GM21360 (cell line): ENCODE results near the gene CEP164.
"Not testable (repeated sequence)": the region's sequence is repeated elsewhere in the genome, so short reads cannot be mapped to it uniquely, and the experiment has no call there.

Experiments used
- ATAC-seq: cut with Tn5 transposase; IDR thresholded peaks from one replicate; pipeline ENCODE4 v1.9.1; 2021; ENCODE audit warnings: mild to moderate bottlenecking, moderate library complexity; ENCODE audit not compliant: unreplicated experiment

Gene CEP164

DNA sequence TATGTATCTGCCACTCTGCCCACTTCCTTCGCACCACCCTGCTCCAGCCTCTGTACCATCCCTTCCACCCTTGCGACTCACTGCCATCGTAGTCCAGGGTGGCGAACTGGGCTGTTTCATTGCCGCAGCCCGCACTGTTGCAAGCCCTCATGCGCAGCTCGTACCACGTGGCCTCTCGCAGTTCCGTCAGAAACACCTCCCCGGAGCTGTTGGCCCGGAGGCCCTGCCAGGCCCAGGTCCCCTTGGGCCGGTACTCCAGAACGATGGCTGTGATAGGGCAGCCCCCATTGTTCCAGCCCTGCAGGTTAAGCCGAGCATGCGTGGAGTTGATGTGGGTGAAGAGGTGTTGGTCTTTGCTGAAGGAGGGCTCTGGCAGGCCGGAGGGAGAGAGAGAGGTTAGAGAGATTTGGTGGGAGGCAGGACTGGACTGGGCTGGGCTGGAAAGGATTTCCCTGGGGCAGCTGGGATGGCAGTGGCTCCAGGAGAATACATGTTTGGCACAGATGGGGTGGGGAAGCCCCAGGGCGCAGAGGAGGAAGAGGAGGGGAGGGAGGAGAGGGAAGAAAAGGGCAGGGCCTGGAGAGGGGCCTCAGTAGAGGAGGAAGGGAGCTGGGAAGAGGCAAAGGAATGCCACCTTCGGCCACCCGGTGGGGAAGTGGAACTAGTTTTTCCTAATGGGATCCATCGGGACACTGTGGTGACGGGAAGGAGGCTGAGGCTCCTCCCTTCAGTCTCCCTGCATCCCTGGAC lies 109.6 kb downstream of the CEP164 start:
- no peak for ATAC-seq

DNA sequence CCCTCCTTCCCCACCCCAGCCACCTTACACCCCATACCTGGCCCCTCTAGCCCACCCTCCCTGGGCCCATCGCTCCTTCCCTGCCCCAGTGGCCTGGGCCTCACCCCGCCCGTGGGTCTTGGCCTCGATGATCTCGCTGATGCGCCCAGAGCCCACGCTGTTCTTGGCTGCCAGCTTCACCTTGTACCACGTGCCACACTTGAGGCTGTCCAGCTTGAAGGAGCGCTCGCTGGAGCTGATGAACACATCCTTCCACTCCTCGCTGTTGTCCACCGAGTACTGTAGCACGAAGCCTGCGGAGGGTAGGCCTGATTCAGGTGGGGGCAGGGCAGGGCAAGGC lies 110.1 kb downstream of the CEP164 start:
- no peak for ATAC-seq

DNA sequence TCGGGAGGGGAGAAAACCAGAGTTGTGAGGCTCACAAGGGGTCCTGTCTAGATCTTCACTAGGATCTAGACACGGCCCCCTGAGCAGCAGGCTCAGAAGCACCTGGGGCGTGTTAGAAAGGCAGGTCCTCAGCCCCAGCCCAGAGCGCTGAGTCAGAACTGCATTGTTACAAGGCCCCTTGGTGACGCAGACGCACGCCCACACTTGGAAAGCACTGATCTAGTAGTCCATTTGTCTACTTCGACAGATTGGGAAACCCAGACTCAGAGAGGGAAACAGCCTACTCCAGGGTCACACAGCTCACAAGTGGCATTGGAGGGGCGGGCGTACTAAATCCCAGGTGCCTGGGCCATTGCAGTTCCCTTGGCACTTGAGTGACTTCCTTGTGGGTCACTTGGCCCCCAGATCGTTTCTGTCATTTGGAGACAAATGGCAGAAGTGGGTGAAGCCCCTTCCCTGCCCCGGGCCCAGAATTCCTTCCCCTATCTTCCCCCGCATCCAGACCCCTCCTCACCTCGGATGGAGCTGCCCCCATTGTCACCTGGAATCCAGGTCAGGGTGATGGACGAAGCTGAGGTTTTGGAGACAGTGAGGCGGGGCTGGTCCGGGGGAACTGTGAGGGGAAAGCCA lies 110.8 kb downstream of the CEP164 start:
- peak; percentile 69 for ATAC-seq

DNA sequence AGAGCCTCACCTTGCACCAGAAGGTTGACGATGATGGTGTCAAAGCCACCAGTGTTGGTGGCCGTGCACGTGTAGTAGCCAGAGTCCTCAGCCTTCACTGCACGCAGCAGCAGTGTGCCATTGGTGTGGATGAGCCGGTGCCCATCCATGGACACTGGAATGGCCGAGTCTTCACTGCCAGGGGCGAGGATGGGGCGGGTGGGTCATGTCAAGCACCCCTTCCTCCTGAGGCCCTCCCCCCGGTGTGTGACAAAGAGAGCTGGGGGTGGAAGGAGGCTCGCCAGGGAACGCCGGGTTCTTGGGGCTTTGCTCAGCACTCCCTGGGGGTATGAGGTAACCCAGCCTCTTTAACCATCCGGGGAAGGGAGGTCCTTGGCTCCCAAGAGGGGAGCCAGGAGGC lies 111.6 kb downstream of the CEP164 start:
- ATAC-seq: no peak

DNA sequence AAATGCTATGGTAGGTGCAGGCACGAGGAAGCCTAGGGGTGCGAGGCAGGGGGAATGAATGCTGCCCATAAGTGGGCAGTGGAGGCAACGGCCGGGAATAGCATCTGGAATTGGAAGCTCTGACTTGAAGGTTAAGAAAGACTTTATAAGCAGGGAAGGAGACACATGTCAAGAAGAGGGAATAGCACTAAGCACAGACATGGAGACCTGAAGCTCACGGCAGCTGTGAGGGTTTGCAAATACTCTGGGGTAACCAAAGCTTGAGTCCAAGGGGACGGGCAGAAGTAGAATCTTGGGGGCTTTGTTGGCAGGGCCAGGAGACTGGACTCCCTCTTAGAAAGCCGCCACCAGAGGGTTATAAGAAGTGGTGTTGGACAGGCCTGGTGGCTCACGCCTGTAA lies 112.6 kb downstream of the CEP164 start:
- no peak for ATAC-seq

DNA sequence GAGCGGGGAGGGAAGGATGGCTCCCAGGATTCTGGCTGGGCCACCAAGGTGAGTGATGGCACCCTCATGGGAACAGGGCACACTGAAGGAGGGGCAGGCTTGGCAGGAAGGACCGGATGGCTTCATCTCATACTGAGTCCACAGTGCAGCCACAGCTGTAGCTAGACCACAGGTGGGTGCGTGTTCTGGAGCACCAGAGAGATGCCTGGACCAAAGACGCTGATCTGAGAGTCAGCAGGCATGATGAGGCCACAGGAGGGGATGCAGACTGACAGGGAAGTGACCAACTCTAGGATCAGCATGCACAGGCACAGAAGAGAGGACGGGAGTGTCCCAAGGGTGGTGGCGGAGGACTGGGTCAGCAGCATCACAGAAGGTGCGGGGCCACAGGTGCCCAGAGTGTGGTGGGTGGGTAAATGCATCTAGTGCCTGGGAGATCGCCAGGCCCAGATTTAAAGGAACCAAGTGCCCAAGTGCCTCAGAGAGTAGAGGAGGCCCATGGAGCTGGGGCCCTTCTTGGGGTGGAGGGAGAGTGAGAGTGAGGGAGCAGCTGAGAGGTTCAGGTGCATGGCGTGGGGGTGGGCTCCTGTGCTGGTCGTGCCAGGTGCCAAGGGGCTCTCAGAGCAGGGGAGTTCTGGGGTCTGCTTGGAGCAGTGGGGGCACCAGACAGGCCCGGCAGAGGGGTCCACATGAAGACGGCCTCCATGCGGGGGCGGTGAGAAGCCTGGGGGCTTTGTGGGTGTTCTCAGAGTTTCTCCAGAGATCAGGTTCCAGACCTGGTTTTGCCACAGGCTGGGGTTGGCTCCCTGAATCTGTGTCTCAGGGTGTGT lies 113.7 kb downstream of the CEP164 start:
- no peak for ATAC-seq

DNA sequence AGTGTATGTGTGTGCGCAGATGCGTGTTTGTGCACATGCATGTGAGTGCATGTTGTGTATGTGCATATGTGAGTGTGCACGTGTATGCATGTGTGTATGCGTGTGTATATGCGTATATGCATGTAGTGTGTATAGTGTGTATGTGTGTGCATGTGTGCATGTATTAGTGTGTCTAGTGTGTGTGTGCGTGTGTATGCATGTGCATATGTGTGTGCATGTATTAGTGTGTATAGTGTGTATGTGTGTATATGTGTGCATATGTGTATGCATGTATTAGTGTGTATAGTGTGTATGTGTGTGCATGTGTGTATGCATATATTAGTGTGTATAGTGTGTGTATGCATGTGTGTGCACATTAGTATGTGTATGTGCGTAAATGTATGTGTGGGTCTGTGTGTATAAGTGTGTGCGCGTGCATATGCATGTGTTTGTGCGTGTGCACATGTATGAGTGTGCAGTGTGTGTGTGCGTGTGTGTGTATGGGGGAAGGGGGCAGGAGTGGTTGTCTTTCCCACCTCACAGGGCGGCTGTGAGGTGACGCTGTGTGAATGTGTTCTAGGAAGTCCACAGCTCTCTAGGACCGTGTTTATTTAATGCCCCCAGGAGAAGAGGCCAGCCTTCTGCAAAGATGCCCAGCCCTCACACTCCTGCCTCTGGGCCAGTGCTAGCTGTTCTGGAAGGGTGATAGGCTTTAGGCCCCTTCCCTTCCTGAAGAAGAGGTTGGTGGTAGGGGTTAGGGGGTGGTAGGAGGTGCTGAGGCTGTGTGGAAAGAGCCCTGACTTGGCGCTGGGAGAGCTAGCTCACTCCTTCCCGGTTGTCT lies 114.6 kb downstream of the CEP164 start:
- no peak for ATAC-seq

DNA sequence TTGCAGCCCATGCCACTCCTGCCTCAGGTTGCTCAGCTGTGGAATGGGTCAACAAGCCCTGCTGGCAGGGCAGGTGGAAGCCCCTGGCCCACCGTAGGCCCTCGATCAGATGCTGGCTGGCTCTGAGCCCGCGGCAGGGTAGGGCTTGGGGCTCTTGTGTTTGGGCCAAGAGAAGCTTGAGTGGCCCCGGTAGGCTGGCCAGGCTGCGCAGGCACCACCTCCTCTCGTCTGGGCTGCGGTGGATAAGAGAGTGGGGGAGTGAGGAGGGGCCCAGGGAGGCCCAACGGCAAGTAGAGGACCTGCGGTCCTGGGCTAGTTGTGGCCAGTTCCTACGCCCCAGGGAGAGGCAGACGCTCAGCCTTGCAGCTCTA lies 115.2 kb downstream of the CEP164 start:
- no peak for ATAC-seq

DNA sequence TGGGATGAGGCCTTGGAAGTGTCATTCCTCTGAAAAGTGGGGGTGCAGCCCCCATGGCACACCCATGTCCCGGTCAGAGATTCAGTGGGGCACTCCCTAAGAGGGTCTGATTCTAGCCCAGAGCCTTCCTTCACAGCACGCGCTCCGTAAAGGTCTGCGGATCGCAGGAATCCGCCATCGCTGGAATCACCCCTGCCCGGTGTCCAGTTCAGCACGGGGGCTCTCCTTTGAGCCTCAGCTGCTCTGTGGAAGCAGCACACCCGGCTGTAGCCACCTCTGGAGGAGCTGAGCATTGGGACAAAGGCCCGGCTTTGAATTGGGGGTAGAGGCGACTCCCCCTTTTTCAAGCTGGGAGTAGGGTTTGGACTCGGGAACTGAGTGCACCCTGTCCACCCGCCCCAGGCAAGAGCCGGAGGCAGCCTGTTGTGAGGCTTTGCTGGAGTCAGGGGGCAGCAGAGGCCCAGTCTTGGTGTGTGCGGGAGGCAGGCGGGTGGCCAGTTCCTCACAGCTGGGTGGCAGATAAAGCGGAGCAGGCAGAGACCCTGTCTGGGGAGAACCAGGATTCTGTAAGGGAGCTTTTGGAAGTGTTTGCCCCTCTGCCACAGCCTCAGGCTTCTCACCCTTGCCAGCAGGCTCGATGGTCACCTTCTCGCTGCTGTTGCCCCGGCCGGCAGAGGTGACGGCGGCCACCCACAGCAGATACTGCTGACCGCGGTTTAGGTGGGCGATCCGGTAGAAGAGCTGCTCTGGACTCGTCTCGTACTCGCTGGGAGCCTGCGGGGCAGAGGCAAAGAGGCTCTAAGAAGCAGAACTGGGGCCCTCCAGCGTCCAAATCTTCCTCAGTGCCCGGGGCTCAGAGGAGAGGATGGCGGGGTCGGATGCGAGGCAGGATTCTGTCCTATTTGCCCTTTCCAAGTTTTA lies 115.9 kb downstream of the CEP164 start:
- ATAC-seq: no peak

DNA sequence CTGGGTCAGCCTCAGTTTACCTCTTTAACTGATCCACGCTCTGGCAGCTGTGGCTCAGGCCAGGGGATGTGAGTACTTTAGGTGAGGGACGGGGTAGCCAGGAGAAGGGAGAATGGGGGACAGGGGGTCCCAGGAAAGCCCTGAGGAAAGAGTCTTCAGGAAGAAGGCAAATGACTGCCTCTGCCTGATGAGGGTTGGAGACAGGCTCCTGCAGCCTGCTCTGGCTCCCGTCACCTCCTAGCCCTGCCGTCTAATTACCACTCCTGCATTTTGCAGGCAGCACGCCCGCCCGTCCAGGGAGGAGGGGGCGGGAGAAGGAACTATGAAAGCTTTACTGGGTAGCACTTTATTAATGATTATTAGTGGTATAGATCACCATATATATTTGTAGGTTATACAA lies 116.6 kb downstream of the CEP164 start:
- ATAC-seq: no peak

DNA sequence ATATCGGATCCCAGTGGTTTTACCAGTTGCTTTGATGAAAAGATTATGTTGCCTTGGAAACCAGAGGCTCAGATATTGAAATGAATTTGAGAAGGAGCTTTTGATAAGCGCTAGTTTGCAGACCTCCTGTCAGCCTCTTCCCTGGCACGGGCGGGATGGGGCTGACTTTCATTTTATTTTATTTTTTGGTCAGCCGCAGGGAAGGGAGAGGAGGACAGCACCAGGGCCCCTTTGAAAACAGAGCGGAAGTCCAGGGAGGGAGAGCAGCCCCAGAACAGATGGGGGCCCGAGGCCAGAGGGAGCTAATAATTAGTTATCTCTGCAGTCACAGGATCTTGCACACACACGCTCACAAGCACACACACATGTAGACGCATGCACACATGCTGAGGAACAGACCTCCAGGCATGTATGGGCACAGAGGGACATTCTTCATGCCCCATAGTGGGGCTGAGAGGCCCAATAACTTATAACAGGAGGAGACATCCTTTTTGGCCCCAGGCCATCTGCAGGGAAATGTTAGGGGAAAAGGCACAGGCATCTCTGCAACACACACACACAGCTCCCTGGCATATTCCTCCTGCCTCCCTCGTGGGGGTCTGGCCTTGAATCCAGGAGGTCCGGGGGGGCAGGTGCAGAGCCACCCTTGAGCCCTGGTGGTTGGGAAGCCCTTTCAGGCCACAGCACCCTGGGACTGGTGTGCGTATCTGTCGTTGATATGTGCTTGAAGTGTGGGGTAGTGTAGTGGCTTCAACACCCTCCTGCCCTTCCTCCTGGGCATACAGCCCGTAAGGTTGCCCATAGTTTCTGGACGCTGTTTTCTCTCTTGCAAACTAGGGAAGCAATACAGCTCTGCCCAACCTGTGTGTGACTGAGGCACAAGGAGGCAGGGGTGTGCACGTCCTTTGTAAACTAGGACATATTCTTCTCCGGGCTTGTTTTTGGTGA lies 117.3 kb downstream of the CEP164 start:
- ATAC-seq: no peak

DNA sequence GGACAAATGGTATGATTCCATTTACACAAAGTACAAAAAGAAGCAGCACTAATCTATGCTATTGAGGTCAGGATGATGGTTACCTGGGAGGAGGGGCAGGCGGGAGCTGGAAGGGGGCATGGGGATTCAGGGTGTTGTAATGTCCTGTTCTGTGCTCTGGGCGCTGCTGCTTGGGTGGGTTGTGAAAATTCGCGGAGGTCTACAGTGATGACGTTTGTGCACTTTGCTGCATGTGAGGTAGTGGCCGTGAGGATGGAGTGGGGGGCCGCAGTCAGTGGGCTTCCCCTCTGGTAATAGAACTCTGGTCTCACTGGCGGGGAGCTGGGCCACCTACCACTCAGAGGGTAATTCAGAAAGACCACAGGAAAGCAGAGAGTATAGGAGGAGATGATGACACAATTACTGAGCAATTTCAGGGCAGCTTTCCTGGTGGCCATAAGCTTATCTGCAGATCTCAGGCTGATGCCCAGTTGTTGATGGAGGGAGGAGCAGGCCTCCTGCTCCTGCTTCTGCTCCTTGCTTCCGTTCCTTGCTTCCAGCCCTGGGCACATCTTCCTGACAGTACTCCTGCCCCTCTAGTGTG lies 121.5 kb downstream of the CEP164 start:
- no peak for ATAC-seq

DNA sequence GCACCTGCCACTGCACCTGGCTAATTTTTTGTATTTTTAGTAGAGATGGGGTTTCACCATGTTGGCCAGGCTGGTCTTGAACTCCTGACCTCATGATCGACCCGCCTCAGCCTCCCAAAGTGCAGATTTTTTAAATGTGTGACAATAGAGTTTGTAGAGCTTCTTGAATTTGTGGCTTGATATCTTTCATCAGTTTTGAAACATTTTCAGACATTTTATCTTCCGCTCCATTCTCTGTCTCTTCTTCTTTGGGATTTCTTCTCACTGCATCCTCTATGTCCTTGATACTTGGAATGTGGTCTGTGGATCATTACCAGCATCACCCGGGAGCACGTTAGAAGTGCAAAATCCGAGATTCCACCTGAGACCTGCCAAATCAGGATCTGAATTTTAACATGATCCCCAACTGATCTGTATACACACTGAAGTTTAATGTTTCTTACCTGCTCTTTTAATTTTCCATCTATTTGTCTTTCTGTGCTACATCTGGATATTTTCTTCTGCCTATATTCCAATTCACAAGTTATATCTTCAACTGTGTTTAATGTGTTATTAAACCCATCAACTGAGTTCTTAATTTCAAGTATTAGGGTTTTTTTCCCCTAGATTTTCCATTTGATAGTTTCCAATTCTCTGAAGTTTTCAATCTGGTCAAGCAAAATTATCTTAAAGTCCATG lies 126.4 kb downstream of the CEP164 start:
- ATAC-seq: no peak

DNA sequence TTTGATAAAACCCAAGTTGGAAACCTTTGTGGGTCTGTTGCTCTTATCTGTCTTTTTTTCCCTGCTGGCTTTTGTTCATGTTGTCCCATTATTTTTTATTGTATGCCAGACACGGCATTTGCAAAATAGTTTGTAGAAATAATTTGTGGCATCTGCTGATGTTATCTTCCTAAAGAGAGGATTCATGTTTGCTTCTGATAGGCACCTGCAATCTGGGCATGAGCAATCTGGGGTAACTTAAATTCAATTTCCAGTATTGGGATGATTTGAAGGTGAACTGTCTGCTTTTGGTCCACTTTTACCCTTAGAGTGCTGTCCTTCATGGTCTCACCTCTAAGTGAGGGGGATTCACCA lies 126.9 kb downstream of the CEP164 start:
- no peak for ATAC-seq

DNA sequence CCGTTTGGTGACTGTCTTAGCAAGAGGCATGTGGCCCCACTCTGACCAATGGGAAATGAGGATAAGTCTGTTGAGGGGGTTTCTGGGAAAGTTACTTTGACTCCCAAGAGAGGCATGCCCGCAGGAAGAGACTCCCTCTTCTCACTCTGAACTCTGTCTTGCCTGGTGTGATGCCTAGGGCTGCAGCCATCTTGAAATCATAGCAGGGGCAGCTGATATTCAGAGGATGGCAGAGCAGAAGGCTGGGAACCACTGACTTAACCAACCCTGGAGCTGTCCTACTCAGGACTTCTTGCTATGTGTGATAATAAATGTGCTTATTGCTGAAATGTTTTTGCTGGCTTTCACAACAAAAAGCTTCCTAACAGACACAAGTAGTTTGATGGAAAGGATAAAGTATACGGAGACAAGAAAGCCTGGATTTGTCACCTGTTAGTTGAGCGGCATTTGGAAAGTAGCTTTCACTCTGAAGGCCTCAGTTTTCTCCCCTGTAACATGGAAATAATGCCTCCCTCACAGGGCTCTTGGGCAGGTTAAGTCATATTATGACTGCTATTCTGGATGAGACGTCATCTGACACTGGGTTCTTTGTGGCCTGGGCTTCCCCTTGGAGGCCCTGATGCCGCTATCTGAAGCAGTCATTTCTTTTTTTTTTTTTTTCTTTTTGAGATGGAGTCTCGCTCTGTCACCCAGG lies 128.5 kb downstream of the CEP164 start:
- ATAC-seq: peak; percentile 50

DNA sequence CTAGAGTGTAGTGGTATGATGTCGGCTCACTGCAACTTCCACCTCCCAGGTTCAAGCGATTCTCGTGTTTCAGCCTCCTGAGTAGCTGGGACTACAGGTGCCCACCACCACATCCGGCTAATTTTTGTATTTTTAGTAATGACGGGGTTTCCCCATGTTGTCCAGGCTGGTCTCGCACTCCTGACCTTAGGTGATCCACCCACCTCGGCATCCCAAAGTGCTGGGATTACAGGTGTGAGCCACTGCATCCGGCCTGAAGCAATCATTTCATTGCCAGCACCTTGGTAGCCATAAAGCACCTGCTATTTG lies 129.0 kb downstream of the CEP164 start:
- ATAC-seq: not testable (repeated sequence)

DNA sequence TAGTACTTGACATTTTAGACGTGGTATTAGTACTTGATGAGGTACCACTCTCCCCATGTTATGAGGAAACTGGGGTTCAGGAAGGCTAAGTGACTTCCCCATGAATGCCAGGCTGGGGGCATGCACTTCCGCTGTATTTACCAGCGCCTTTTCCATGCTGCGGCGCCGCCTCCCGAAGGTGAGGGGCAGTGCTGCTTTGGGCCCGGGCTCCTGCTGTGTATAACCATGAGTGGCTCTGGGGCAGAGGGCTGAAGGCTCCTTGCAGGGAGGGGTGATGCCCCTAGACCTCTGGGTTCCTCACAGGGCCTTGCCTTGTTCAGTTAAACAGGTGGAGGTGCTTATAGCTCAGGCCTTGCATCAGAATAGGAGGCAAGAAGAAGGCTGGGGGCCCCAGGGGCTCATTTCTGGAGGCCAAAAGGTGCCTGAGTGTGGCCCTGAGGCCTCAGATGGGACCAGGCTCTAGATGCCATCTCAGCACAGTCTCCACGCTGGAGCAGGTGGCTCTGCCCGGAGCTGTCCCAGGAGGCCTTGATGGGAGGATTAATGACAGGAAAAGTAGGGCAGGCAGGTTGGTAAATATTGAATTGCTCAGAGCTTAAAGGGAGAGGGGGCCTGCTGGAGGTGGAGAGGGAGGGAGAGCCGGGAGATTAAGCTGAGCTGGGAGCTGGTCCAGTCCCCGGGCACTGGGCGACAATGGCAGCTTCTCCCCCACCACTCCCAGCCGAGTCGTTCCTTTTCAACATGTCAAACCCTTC lies 129.6 kb downstream of the CEP164 start:
- no peak for ATAC-seq
